KBM-7 (cell line): ENCODE results near the gene SEZ6.

ENCODE experiments used
- DNase-seq: peaks from one replicate; pipeline ENCODE4 v3.0.0-alpha.2; 2015
- in situ Hi-C: fragments of 300-500 bp; cut with MboI; formaldehyde crosslinking; loops from 2 replicates; pipeline ENCODE4 v1.14.3; 2020; ENCODE audit warnings: low sequenced_read_pairs, low pct_unique_long_range_greater_than_20kb, mixed read lengths

SEZ6 gene

DNA sequence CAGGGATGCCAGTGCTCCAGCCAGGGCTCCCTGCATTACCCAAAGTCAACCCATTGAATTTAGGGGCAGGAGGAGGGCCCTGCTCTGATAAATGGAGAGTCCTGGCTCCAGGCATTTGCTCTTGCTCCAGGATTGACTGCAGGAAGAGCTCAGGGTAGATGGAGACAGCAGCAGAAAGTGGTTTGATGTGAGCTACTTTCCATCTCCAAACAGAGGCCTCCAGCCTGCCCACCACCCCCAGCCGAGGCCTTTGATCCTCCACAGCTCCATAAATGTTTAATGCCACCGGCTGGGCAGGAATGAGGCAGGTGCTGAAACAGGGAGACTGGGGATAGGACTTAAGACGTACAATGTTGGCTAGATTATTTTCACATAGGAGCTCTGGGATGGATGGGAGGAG lies 4.3 kb upstream of the SEZ6 start:
- in situ Hi-C loops = no loop called here
- DNase-seq = no peak

DNA sequence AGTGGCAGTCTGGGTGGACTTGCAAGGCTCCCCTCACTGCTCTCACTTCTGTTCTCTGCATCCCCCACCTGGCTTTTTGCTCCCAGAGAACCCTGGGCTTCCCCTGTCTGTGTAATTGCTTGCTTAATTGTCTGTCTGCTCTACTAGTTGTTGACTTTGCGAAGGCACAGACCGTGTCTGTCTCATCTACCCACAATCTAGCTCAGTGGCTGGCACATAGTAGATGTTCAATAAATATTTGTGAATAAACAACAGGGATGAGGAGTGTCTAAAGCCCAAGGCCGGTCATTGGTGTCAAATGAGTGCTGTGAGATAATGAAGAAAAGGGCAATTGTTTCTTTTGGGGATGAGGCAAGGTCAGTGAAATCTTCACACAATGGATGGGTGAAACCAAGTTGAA lies 2.8 kb upstream of the SEZ6 start:
- no peak for DNase-seq
- in situ Hi-C loops = no loop called here

DNA sequence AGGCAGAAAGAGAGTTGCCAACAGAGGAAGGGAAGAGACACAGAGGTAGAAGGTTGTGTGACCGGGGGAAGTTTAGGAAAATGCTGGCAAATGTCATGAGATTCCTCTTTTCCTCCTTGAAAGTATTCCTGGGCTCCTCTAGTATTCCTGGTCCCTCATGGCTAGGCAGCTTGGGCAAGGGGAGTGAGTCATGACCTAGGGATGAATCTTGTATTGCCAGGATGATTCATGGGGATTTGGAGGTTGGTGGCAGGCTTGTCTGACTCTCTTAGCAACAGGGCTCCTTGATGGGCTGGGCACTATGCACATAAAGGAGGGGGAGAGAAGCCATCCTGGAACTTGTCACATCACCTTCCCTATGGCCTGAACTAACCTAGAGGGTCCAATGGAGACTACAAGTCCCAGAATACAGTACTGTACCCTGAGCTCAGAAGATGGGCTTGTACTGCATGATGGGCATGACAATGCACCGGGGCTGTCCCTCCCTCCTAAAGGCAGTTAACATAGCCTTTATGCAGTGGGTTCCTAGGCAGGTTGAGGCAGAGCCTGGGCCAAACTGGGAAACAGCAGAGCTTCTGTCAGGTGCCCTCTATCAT lies 2.1 kb upstream of the SEZ6 start:
- no peak for DNase-seq
- in situ Hi-C loops = no loop called here

- DNase-seq = no peak
- in situ Hi-C loops = no loop called here
Observed at GRCh38 chr17:29007456-29007855, 1.6 kb upstream of the SEZ6 start.

DNA sequence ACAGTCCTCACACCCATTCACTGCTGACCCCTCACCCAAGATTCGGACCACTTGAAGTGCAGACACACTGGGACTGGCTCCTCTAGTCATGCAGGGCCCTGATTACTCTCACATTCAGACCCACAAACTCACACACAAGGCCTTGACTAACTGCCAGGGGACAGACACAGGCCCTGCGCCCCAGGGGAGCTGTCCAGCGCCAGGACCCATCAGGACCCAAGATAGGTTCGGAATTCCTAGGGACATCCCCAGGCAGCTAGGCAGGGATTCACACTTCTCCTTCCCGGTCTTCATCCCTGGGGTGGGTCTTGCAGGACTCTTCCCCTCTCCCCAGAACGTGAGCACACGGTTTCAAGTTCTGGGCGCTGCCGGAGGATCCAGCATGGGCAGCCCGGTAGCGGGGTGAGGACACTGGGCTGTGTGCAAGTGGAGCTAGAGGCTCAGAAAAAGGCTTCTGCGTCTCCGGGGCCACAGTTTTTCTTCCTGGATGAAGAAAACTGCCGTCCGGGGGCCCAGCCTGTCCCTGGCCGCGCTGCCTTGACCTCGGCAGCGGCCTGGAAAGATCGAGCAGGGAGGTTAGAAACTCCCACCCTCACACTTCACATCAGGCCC lies 1.6 kb downstream of the SEZ6 start:
- in situ Hi-C loops = no loop called here
- no peak for DNase-seq

- DNase-seq = no peak
Observed at GRCh38 chr17:29003289-29003688, 2.5 kb downstream of the SEZ6 start.

DNA sequence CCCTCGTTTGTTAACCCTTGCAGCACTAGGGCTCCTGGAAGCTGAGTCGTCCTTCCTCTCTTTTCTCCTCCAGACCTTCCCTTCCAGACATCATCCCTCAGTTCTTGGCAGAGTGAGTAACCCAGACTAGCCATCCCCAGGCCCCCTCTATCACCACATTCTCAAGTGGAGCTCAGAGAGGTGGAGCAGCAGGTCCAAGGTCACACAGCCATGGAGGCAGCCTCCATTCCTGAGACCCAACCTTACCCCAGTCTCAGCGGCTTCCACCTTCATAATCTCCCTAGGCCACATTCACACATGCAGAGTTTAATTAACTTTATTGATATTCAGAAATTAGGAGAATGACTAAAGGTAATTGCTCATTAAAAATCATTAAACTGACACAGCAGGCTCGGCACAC lies 3.0 kb downstream of the SEZ6 start:
- in situ Hi-C loops = no loop called here
- no peak for DNase-seq

More at GRCh38 chr17:29003289-29003688, 2.5 kb downstream of the SEZ6 start:
- in situ Hi-C loops = no loop called here

- no peak for DNase-seq
- in situ Hi-C loops = no loop called here
Observed at GRCh38 chr17:29000973-29001372, 4.9 kb downstream of the SEZ6 start.

- DNase-seq = no peak
- in situ Hi-C loops = no loop called here
Observed at GRCh38 chr17:28999206-28999605, 6.6 kb downstream of the SEZ6 start.

GRCh38 chr17:28997806-28998205 lies 8.0 kb downstream of the SEZ6 start:
- no peak for DNase-seq
- in situ Hi-C loops = no loop called here

GRCh38 chr17:28996554-28997096 lies 9.2 kb downstream of the SEZ6 start:
- no peak for DNase-seq
- in situ Hi-C loops = no loop called here

GRCh38 chr17:28993645-28994426 lies 12.0 kb downstream of the SEZ6 start:
- in situ Hi-C loops = no loop called here

GRCh38 chr17:28992625-28993600 lies 12.9 kb downstream of the SEZ6 start:
- in situ Hi-C loops = no loop called here
- DNase-seq = no peak

More at GRCh38 chr17:28993645-28994426, 12.0 kb downstream of the SEZ6 start:
- no peak for DNase-seq

GRCh38 chr17:28992185-28992584 lies 13.6 kb downstream of the SEZ6 start:
- in situ Hi-C loops = no loop called here
- DNase-seq = no peak

DNA sequence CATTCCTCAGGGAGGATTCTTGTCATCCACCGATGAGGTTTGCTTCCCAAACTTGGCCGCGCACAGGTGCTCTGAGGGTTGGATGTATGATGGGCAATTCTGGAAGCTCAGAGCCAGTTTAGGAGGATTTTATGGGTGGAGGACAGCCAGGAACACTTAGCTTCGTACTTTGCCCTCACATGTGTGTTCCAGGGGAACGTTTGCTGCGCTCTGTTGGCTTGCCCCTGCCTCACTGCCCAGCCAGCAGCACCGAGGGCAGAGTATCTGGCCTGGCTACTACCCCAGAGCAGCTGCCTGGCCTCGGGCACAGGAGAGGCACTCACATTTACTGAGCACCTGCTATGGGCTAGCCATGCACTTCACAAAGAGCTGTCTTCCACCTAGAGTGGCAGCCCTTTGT lies 14.1 kb downstream of the SEZ6 start:
- in situ Hi-C loops = no loop called here
- no peak for DNase-seq

- DNase-seq = no peak
- in situ Hi-C loops = loop anchor here (10.0 kb wide), 1 partner anchor 116 kb away; no protein-coding TSS in a partner anchor
Observed at GRCh38 chr17:28989028-28989427, 16.8 kb downstream of the SEZ6 start.

GRCh38 chr17:28988475-28988874 lies 17.4 kb downstream of the SEZ6 start:
- no peak for DNase-seq
- in situ Hi-C loops = loop anchor here (10.0 kb wide), 1 partner anchor 116 kb away; no protein-coding TSS in a partner anchor

DNA sequence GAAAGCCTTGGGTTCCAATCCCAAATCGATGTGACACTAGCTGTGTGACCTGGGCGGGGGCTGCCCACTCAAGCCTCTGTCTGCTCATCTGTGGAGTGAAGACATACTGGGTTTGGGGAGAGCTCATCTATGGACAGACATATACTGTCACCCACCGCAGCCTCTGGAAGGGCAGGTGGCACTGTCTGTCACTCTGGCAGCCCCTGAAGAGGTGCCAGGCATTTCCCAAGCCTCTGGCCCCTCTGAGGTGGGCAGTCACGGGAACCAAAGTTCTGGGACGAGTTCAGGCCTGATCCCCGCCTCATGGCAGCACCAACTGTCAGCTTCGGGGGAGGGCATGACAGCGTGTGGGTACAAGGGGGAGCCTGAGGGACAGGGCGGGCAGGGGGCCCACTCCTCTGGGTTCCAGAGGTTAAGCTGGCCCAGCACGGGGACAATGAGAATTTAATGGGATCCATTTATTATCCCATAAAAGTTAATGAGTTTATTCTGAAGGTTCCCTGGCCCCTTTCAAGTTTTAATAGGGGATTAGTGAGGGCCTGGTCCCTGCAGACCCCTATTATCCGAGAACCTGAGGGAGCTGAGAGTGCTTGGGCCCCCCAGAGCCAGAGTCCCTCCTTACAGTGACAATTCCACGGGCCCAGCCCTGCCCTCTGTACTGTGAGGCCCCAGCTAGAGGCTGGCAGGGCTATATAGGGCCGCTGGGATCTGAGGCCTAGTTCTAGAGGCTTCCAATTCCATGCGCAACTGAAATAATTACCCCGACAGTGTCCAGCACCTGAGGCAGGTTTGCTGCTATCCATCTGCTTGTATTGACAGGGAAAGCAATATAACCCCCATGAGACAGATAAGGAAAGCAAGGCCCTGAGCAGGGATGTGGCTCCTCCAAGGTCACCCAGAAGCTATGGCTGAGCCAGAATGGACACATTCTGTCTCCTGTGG lies 18.8 kb downstream of the SEZ6 start:
- in situ Hi-C loops = loop anchor here (10.0 kb wide), 1 partner anchor 118 kb away; no protein-coding TSS in a partner anchor
- DNase-seq = no peak
